Fibroblast of lung (primary cell): ENCODE measurements around the gene NDUFA13.

Experiments
- EZH2 ChIP-seq: IDR thresholded peaks from 2 replicates; pipeline ENCODE4 v1.5.1; 2012; ENCODE audit warnings: low read length, control low read depth, mild to moderate bottlenecking; ENCODE audit errors: missing control alignments
- TF ChIP-seq, protein P1 (sequence below), 2 donors: IDR thresholded peaks in 1 of 2; conservative IDR thresholded peaks in 1 of 2; 1 replicate in 1 of 2; 2 replicates in 1 of 2; pipeline ENCODE4 v1.5.1; 2011 to 2012; ENCODE audit warnings: low read length in 2 of 2, control low read depth in 1 of 2, inconsistent platforms in 1 of 2, low read depth in 1 of 2, mild to moderate bottlenecking in 1 of 2

DNA sequence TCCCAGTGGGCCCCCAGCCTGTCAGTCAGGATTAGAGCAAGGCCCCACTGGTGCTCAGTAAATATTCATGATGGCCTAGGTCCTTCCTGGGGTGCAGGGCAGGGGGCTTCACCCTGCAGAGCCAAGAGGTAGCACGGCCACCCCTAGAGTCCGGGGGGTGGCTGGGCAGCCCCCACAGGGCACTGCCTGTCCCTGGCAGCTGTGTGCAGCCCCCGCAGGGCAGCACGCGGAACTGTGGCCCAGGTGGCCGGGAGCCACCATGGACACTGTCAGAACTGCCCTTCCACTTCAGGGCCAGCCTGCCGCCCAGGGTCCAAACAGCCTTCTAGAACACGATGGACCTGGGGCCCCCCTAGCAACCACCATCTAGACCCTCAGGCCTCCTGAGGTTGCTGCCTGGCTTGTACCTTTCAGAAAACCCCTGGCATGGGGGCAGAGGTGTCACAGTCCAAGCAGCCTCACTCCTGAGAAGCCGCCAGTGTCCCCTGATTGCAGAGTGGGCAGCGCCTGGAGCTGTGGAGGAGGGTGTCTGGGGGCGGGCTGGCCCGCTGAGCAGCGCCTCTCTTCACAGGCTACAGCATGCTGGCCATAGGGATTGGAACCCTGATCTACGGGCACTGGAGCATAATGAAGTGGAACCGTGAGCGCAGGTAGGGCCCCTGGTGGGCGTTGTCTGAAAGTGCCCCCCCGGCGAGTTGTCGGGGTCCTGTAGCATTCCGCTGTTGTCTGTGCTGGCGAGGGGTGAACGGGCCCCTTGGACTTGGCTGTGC, 9.8 kb downstream of the NDUFA13 start:
- TF ChIP-seq, protein P1, sequence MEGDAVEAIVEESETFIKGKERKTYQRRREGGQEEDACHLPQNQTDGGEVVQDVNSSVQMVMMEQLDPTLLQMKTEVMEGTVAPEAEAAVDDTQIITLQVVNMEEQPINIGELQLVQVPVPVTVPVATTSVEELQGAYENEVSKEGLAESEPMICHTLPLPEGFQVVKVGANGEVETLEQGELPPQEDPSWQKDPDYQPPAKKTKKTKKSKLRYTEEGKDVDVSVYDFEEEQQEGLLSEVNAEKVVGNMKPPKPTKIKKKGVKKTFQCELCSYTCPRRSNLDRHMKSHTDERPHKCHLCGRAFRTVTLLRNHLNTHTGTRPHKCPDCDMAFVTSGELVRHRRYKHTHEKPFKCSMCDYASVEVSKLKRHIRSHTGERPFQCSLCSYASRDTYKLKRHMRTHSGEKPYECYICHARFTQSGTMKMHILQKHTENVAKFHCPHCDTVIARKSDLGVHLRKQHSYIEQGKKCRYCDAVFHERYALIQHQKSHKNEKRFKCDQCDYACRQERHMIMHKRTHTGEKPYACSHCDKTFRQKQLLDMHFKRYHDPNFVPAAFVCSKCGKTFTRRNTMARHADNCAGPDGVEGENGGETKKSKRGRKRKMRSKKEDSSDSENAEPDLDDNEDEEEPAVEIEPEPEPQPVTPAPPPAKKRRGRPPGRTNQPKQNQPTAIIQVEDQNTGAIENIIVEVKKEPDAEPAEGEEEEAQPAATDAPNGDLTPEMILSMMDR (conservative IDR thresholded peaks at IDR 0.05 in 1 of 2, IDR thresholded peaks at IDR 0.05 in 1 of 2; ENCODE audit: low read depth in 1 of 2, low read length in 2 of 2), result no peak
- TF ChIP-seq EZH2, result no peak
